GM12878 (cell line): ENCODE results near the gene NRP1. TPM values are rescaled to one million over a fixed set of nuclear protein-coding genes. Genes with fewer than 3 reads are reported as not detected.

Experiments used
- ATAC-seq: fragments of 200-7000 bp; cut with Tn5 transposase; 3 replicates; pipeline ENCODE4 v1.9.1; 2020; ENCODE audit warnings: mild to moderate bottlenecking, moderate library complexity
- BruUV-seq: library from RNA; stranded (reverse); fragments of 400-500 nt; replicated peaks from 2 replicates; lab custom pipeline; 2021; lab: Mats Ljungman, UMichigan
- CTCF ChIA-PET: fragments of 300-600 bp; sonication (Branson Sonifier 250); formaldehyde crosslinking; extraction: SDS; loops from one replicate; lab custom pipeline; 2021; ENCODE audit warnings: inconsistent platforms; lab: Yijun Ruan, JAX
- POLR2A ChIA-PET: fragments of 350-600 bp; formaldehyde crosslinking; extraction: SDS; loops from one replicate; lab custom pipeline; 2021; ENCODE audit warnings: inconsistent platforms; lab: Charles Lee
- RAD21 ChIA-PET: fragments of 300-600 bp; sonication (Branson Sonifier 250); formaldehyde crosslinking; loops from one replicate; lab custom pipeline; 2023; ENCODE audit warnings: antibody characterized with exemption; ENCODE audit not compliant: unreplicated experiment; lab: Charles Lee
- SMC1A ChIA-PET: fragments of 300-600 bp; sonication (Branson Sonifier 250); formaldehyde crosslinking; loops from one replicate; lab custom pipeline; 2023; ENCODE audit not compliant: unreplicated experiment, uncharacterized antibody; lab: Charles Lee
- DNase-seq: peaks from one replicate; pipeline ENCODE4 v3.0.0-alpha.2; 2011; ENCODE audit warnings: low read depth, low spot score
- FAIRE-seq: peaks from 3 replicates; lab custom pipeline; 2011; peaks lifted over from hg19 to GRCh38; lab: Jason Lieb, UNC
- H2AFZ ChIP-seq: 2 replicates; pipeline ENCODE4 v1.6.0; 2011; ENCODE audit warnings: low read depth, low read length, control low read depth; ENCODE audit not compliant: control insufficient read depth
- H3K27ac ChIP-seq: 2 replicates; pipeline ENCODE4 v1.5.1; 2011; ENCODE audit warnings: control low read depth; ENCODE audit not compliant: control insufficient read depth, insufficient read depth
- H3K27me3 ChIP-seq, 2 experiments: replicated peaks in 1 of 2; 2 replicates each; pipeline versions ENCODE4 v1.6.0 to v1.6.1; 2011; ENCODE audit warnings: low read length in 1 of 2; ENCODE audit not compliant: control insufficient read depth in 2 of 2, insufficient read depth in 2 of 2
- H3K36me3 ChIP-seq, 2 experiments: 2 replicates each; pipeline ENCODE4 v1.5.1; 2011; ENCODE audit warnings: low read length in 1 of 2; ENCODE audit not compliant: control insufficient read depth in 2 of 2, insufficient read depth in 2 of 2
- H3K4me1 ChIP-seq: 2 replicates; pipeline ENCODE4 v1.6.1; 2011; ENCODE audit warnings: mild to moderate bottlenecking, low read length, moderate library complexity, mixed read lengths; ENCODE audit not compliant: control insufficient read depth, insufficient read depth
- H3K4me2 ChIP-seq: 2 replicates; pipeline ENCODE4 v1.6.0; 2011; ENCODE audit warnings: control low read depth; ENCODE audit not compliant: control insufficient read depth, insufficient read depth
- H3K4me3 ChIP-seq: fragments of 200-600 bp; sonication (generic); 2 replicates; pipeline ENCODE4 v1.5.1; 2016
- H3K79me2 ChIP-seq: 2 replicates; pipeline ENCODE4 v1.6.0; 2011; ENCODE audit warnings: low read length; ENCODE audit not compliant: control insufficient read depth, insufficient read depth
- H3K9ac ChIP-seq: 2 replicates; pipeline ENCODE4 v1.8.0; 2011; ENCODE audit warnings: low read length, control low read depth, mixed read lengths; ENCODE audit not compliant: control insufficient read depth, insufficient read depth
- H3K9me3 ChIP-seq: replicated peaks from 3 replicates; pipeline ENCODE4 v1.5.1; 2011; ENCODE audit warnings: mild to moderate bottlenecking, low read length; ENCODE audit not compliant: control insufficient read depth, insufficient read depth
- H4K20me1 ChIP-seq: 2 replicates; pipeline ENCODE4 v1.6.0; 2011; ENCODE audit not compliant: control insufficient read depth, insufficient read depth
- CBFB ChIP-seq: IDR thresholded peaks from 2 replicates; pipeline ENCODE4 v1.6.1; 2016; ENCODE audit warnings: antibody characterized with exemption, low read depth
- DPF2 ChIP-seq: fragments of 450-650 bp; IDR thresholded peaks from 2 replicates; pipeline ENCODE4 v1.6.1; 2017; ENCODE audit warnings: mild to moderate bottlenecking
- FOS ChIP-seq: IDR thresholded peaks from 3 replicates; pipeline ENCODE4 v1.6.1; 2011; ENCODE audit warnings: borderline replicate concordance; ENCODE audit not compliant: insufficient read length; ENCODE audit errors: extremely low read depth
- KAT2A ChIP-seq: conservative IDR thresholded peaks from 2 replicates; pipeline ENCODE4 v1.6.1; 2011; ENCODE audit warnings: low read depth, low read length; ENCODE audit not compliant: control insufficient read depth
- MYC ChIP-seq: IDR thresholded peaks from 2 replicates; pipeline ENCODE4 v1.6.1; 2011; ENCODE audit warnings: mild to moderate bottlenecking, low read length, moderate library complexity, inconsistent platforms; ENCODE audit not compliant: insufficient read depth, insufficient replicate concordance, insufficient read length, severe bottlenecking
- NR2C2 ChIP-seq: IDR thresholded peaks from 2 replicates; pipeline ENCODE4 v1.6.1; 2011; ENCODE audit warnings: borderline replicate concordance, low read depth; ENCODE audit not compliant: control insufficient read depth, insufficient read length
- NR2F1 ChIP-seq: fragments of 450-650 bp; conservative IDR thresholded peaks from 2 replicates; pipeline ENCODE4 v1.6.1; 2017; ENCODE audit warnings: mild to moderate bottlenecking
- WRNIP1 ChIP-seq: IDR thresholded peaks from 2 replicates; pipeline ENCODE4 v1.6.1; 2011; ENCODE audit warnings: low read depth, low read length, improper control_type of control experiment, borderline replicate concordance
- ZBTB4 ChIP-seq: fragments of 450-650 bp; formaldehyde crosslinking; IDR thresholded peaks from 2 replicates; pipeline ENCODE4 v1.4.0; 2022; ENCODE audit warnings: mild to moderate bottlenecking, moderate library complexity
- ZZZ3 ChIP-seq: IDR thresholded peaks from 2 replicates; pipeline ENCODE4 v1.6.1; 2011; ENCODE audit warnings: low read depth; ENCODE audit not compliant: control insufficient read depth, insufficient read length
- WGBS: methylation state at CpG from one replicate; pipeline ENCODE4 v1.1.6; 2016; ENCODE audit warnings: low lambda C conversion rate; ENCODE audit not compliant: insufficient replicate concordance, insufficient coverage; ENCODE audit errors: missing lambda C conversion rate; 5-methylcytosine and 5-hydroxymethylcytosine counted together
- in situ Hi-C: fragments of 300-500 bp; cut with MboI; formaldehyde crosslinking; loops from 9 replicates; pipeline ENCODE4 v1.14.3; 2018; ENCODE audit warnings: mixed read lengths
- intact Hi-C: fragments of 100-400 bp; cut with micrococcal nuclease; formaldehyde crosslinking; loops from one replicate; pipeline ENCODE4 v1.14.2; 2022; ENCODE audit not compliant: unreplicated experiment
- polyA plus RNA-seq, 11 experiments: library from polyadenylated mRNA; depleted of rRNA in 4 of 11; unstranded in 6 of 11; stranded (reverse) in 5 of 11; fragments of >200 nt; fragmentation: Nextera tagmentation in 4 of 11; fragmentation: Illumina TruSeq in 1 of 11; extraction: Ambion mirVana in 4 of 11; extraction: Trizol in 1 of 11; gene quantifications; 1 replicate in 1 of 11; 2 replicates in 10 of 11; pipeline versions ENCODE4 v1.2.1 to v1.2.3, GENCODE V29; 2011 to 2016; ENCODE audit warnings: inconsistent platforms in 2 of 11, missing spikeins in 2 of 11, low read depth in 1 of 11
- total RNA-seq, 4 experiments: library from RNA; depleted of rRNA in 3 of 4; stranded (reverse); fragments of >200 nt in 3 of 4; fragmentation: Illumina TruSeq in 1 of 4; extraction: Trizol in 1 of 4; gene quantifications; 2 replicates each; pipeline versions ENCODE4 v1.2.1 to v1.2.3, GENCODE V29; 2013 to 2021
- TF ChIP-seq, protein P1 (sequence below): fragments of 450-650 bp; IDR thresholded peaks from 2 replicates; pipeline ENCODE4 v1.6.1; 2014; ENCODE audit warnings: mild to moderate bottlenecking
- TF ChIP-seq, protein P2 (sequence below): IDR thresholded peaks from 2 replicates; pipeline ENCODE4 v1.6.1; 2012; ENCODE audit warnings: low read length, inconsistent platforms
- TF ChIP-seq, protein P3 (sequence below): fragments of 450-650 bp; IDR thresholded peaks from 2 replicates; pipeline ENCODE4 v1.6.1; 2016; ENCODE audit warnings: mild to moderate bottlenecking

Gene NRP1
- total and polyA plus RNA-seq, 10 of the 15 experiments (the other 5 are each of a cell fraction or from before 2014, with no cell fraction given) = 0.11 to 12.1 (median 0.52) TPM

- TF ChIP-seq, protein P1, sequence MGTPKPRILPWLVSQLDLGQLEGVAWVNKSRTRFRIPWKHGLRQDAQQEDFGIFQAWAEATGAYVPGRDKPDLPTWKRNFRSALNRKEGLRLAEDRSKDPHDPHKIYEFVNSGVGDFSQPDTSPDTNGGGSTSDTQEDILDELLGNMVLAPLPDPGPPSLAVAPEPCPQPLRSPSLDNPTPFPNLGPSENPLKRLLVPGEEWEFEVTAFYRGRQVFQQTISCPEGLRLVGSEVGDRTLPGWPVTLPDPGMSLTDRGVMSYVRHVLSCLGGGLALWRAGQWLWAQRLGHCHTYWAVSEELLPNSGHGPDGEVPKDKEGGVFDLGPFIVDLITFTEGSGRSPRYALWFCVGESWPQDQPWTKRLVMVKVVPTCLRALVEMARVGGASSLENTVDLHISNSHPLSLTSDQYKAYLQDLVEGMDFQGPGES = no peak
- TF ChIP-seq, protein P2, sequence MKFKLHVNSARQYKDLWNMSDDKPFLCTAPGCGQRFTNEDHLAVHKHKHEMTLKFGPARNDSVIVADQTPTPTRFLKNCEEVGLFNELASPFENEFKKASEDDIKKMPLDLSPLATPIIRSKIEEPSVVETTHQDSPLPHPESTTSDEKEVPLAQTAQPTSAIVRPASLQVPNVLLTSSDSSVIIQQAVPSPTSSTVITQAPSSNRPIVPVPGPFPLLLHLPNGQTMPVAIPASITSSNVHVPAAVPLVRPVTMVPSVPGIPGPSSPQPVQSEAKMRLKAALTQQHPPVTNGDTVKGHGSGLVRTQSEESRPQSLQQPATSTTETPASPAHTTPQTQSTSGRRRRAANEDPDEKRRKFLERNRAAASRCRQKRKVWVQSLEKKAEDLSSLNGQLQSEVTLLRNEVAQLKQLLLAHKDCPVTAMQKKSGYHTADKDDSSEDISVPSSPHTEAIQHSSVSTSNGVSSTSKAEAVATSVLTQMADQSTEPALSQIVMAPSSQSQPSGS = no peak
- TF ChIP-seq WRNIP1 (no peak), MYC (no peak)
These were observed 3.7 kb downstream of the NRP1 start (continued) for GRCh38 chr10:33330543-33331378.

DNA sequence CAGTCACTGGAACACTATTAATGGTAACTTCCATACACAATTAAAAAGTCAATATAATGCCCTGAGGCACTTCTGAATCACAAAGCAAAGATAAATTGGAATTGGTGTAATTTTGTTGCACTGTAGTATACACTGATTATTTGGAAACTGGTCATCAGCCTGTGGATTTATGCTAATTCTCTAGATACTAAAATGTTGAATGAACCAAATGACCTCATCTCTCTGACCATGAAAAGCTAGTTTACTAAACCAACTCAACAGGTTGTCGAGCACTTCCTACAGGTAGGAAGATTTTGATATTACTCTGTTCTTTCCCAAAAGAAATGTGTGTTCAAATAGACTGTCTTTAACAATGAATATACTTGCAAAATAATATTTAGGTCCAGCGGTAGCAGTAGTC is 5.3 kb downstream of the NRP1 start:
- Histone ChIP-seq H3K36me3 (no peaks in the 10 kb centered on the region), H3K4me2 (no peak overlapping the region), H3K79me2 (no peaks in the 10 kb centered on the region), H3K27me3 (peaks cover 0 to 1% of the 10 kb centered on the region in 2 experiments; a peak in 1 of 4 replicates), H4K20me1 (no peaks in the 10 kb centered on the region), H3K27ac (no peak overlapping the region), H2AFZ (no peak overlapping the region), H3K4me1 (no peaks in the 10 kb centered on the region), H3K9ac (no peak overlapping the region), H3K9me3 (no peaks in the 10 kb centered on the region), H3K4me3 (no peak overlapping the region)
- FAIRE-seq (no peak), ATAC-seq (no peak), DNase-seq (no peak)
- WGBS = 35% methylated on average over 2 of the region's 2 CpGs
- CTCF ChIA-PET = interaction anchor here (0.8 to 2.6 kb wide), 3 partner anchors 413 to 1309 kb away, joined by 3 to 14 read pairs (median 3); no protein-coding TSS in a partner anchor
- POLR2A ChIA-PET = no interaction called here
- SMC1A ChIA-PET = interaction anchor here (1.0 to 1.6 kb wide), 5 partner anchors 136 to 1193 kb away, joined by 3 to 4 read pairs (median 3); no protein-coding TSS in a partner anchor
- in situ Hi-C loops (no loop called here), intact Hi-C loops (no loop called here)
- RAD21 ChIA-PET = interaction anchor here (1.0 to 3.4 kb wide), 4 partner anchors 18 to 1309 kb away, joined by 3 to 20 read pairs (median 8); no protein-coding TSS in a partner anchor
- no TSS peak for BruUV-seq
- TF ChIP-seq NR2C2 = no peak
- TF ChIP-seq ZZZ3 = no peak
- TF ChIP-seq DPF2 = no peak
- TF ChIP-seq ZBTB4 (CRISPR knock-in tag) = no peak
- no peak for TF ChIP-seq FOS
- no peak for TF ChIP-seq KAT2A
- TF ChIP-seq CBFB = no peak
- no peak for TF ChIP-seq NR2F1
- TF ChIP-seq, protein P3, sequence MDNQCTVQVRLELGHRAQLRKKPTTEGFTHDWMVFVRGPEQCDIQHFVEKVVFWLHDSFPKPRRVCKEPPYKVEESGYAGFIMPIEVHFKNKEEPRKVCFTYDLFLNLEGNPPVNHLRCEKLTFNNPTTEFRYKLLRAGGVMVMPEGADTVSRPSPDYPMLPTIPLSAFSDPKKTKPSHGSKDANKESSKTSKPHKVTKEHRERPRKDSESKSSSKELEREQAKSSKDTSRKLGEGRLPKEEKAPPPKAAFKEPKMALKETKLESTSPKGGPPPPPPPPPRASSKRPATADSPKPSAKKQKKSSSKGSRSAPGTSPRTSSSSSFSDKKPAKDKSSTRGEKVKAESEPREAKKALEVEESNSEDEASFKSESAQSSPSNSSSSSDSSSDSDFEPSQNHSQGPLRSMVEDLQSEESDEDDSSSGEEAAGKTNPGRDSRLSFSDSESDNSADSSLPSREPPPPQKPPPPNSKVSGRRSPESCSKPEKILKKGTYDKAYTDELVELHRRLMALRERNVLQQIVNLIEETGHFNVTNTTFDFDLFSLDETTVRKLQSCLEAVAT = no peak
